GM19239 (cell line): Measurements from ENCODE around the gene SEMA5B.

Experiments used
- DNase-seq: peaks from one replicate; pipeline ENCODE4 v3.0.0; 2011; ENCODE audit warnings: low spot score; ENCODE audit not compliant: insufficient read length
- FAIRE-seq: peaks from 2 replicates; lab custom pipeline; 2011; peaks lifted over from hg19 to GRCh38; lab: Jason Lieb, UNC

Gene SEMA5B

DNA sequence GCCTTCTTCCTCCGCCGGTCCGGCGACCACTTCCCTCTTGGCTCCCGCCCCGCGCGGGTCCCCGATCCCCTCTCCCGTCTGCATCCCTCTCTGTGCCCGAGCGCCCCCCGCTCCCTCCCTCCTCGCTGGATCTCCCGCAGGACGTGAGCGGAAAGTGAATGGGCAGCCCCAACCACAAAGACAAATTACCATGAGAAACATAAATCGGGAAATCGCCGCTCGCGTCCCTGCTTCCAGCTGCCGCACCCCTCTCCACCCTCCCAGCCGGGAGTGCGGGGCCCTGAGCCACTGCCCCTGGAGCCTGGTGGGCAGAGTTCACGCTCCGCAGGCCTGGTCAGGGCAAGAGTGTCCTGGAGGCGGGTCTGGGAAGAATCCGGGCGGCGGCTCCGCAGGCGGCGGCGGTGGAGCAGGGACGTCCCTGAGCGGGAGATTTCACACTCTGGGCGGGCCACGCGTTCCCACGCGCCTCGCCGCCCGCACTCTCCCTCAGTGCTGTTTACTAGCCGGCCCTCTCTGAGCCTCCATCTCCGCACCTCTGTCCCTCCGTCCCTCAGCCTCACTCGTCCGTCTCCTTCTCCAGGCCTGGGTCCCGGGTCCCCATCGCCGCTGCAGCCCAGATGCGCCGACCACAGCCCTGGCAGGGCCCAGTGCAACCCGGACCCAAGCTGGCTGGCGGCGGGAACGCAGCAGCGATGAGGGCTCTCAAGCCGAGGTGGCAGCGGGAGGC is 835 bp downstream of the SEMA5B start:
- DNase-seq (peak; percentile 28), FAIRE-seq (no peak)

GRCh38 chr3:123025642-123026521 is 1.7 kb downstream of the SEMA5B start:
- no peak for FAIRE-seq
- DNase-seq = no peak

DNA sequence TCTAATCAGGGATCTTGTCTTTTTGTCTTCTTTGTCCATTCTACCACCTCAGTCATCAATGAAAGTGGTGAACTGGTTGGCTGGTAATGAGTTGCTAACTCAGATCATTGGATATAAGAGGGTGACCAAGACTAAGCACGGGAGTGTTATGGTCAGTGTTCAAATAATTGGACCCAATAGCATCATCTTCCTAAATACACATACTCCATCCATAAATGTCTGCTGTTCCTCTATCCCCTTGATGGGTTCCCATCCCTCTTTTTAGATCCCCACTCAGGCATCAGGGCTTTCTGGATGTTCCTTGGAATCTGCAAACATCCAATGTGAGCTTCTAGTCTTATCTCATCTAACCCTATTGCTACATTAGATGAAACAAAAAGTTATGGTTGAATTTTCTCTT is 3.5 kb downstream of the SEMA5B start:
- DNase-seq = no peak
- no peak for FAIRE-seq

DNA sequence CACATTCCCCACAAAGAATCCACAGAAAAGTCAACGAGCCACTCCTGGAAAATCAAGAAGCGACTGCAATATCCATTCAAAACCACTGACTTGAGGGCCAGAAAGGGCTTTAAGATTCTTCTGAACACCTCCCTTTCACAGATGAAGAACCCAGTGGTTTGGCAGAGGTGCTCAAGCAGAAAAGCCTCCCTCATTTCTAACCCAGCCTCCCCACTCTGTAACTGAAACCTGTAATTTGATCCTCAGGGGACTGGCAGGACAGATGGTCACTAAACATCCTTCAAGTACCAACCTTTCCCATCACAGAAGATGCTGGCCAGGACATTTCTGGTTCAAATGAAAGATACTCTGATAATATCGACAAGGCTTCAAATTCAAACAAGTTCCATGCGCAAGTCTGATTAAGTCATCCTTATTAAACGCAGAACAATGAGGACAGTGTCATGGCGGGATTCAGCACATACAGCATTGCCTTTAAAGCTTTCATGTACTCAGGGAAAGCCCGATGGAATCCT is 5.5 kb downstream of the SEMA5B start:
- no peak for DNase-seq
- no peak for FAIRE-seq

- no peak for FAIRE-seq
- DNase-seq = no peak
Measured at GRCh38 chr3:123021388-123021787, 6.2 kb downstream of the SEMA5B start.

DNA sequence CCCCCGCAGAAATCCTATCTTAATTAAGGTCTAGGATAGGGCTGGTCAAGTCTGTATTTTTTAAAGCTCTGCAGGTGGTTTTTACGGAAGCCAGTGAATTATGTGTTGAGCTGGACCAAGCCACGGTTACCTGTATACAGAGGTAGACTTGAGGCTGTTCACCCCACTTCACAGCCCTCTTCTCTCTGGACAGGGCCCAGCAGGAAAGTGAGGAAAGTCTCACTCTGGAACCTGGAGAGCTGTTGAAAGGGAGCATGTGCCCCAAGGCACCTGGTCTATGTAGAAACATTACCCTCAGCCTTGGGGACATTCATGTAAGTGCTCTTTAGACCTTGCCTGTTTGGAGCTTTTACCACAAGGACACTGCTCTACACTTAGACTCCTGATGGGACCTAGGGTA is 6.9 kb downstream of the SEMA5B start:
- DNase-seq (no peak), FAIRE-seq (no peak)

DNA sequence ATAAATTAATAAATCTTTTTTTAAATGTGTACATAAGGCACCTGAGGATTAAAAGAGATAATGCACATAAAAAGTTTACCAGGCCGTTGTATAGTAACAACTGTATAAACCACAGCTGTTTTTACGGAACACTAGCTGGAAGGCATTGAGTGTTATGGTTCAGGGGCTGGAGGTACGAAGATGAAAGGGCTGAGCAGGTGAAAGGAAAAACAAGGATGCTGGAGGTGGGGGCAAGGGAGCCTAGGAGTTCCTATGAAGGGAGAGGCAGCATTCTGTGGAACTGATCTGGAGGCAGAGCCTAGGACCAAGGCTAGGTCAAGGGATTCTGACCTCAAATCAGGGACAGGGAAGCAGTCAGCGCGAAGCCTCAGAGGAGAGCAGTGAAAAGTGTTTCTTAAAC is 8.0 kb downstream of the SEMA5B start:
- DNase-seq (no peak), FAIRE-seq (no peak)

DNA sequence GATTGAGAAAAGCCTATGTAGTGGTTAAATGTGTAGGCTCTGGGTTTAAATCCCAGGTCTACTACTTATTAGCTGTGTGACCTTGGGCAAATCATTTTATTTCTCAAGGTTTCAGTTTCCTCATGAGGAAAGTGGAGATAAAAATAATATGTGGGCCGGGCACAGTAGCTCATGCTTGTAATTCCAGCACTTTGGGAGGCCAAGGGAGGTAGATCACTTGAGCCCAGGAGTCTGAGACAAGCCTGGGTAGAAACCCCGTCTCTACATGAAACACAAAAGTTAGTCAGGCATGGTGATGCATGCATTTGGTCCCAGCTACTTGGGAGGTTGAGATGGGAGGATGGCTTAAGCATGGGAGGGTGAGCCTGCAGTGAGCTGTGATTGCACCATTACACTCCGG is 8.4 kb downstream of the SEMA5B start:
- DNase-seq = no peak
- FAIRE-seq = no peak

GRCh38 chr3:123018683-123019082 is 8.9 kb downstream of the SEMA5B start:
- DNase-seq (no peak), FAIRE-seq (no peak)

DNA sequence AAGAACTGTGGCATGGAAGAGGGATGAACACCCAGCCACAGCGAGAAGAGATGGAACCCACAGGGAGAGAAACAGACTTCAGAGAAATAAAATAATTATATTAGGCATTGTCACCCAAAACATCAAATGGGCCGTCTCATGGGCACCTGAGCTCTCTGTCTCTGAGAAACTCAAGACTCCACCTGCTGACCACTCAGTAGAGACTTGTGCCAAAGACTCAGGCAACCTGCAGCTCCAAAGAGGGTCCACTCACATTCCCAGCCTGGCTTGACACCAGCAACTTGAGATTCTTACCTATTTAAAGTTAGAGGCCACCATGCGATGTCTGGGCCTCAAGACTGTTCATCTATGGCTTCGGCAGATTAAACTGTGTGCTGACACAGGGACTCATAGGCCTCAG is 12.0 kb downstream of the SEMA5B start:
- DNase-seq (no peak), FAIRE-seq (no peak)

DNA sequence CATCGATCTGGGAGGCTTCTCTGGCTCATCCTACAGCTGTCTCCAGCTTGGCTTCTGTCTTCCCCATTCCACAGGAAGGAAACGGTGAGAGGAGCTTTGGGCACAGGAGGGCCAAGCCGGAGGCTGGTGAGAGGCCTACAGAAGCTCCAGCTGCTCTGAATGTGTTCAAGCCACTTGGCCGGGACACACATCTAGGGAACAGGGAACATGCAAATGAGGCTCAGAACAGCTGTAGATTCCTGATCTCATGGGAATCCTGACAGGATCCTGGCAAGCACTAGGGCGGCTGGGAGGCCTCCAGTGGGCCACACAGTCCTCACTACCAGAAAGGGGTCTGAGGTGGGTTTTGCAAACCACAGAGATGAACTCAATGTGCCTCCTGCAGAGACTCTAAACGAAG is 13.7 kb downstream of the SEMA5B start:
- no peak for DNase-seq
- no peak for FAIRE-seq

- DNase-seq = no peak
- FAIRE-seq = no peak
Measured at GRCh38 chr3:123012652-123013051, 14.9 kb downstream of the SEMA5B start.

- FAIRE-seq (no peak), DNase-seq (no peak)
Measured at GRCh38 chr3:123011447-123011846, 16.1 kb downstream of the SEMA5B start.

GRCh38 chr3:123008840-123009239 is 18.7 kb downstream of the SEMA5B start:
- FAIRE-seq (no peak), DNase-seq (no peak)

- FAIRE-seq (no peak), DNase-seq (no peak)
Measured at GRCh38 chr3:123006609-123007008, 21.0 kb downstream of the SEMA5B start.

GRCh38 chr3:123005291-123005690 is 22.3 kb downstream of the SEMA5B start:
- no peak for FAIRE-seq
- DNase-seq = no peak

DNA sequence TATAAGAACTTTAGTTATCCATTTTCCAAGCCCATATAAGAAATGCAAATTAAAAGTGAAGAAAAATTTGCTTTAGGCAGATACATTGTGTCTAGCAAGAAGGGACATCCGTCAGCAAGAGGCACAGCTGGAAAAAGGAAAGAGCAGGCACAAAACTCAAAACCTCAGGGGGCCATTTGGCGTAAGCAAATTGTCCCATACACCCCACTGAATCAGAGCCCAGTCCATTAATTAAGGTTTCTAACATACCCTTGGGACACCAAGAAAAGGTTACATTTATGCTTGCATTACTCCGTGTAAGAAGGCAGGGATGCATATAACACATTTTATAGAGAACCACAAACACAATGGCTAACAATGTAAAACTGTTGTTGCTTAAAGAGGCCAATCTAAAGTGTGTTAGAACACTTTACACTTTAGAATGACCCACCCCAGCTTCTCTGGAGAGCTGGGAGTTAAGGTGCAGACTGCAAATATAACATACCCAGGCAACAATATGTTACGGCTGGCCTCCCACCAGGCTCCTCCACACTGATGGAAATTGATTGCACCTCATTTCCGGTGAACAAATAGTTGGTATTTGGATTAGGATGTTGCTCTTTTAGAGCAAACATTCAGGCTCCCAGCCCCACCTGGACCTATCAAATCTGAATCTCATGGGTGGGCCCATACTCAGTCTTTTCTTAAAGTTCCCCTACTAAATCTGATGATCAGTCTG is 23.2 kb downstream of the SEMA5B start:
- no peak for FAIRE-seq
- no peak for DNase-seq

GRCh38 chr3:123002749-123003497 is 24.6 kb downstream of the SEMA5B start:
- no peak for FAIRE-seq
- DNase-seq = no peak

- FAIRE-seq = no peak
- DNase-seq = no peak
Measured at GRCh38 chr3:123002100-123002748, 25.3 kb downstream of the SEMA5B start.

- DNase-seq = no peak
- FAIRE-seq = no peak
Measured at GRCh38 chr3:122998856-122999255, 28.7 kb downstream of the SEMA5B start.
